NCI-H345 treated with DMSO at 0.1 percent for 48 hours (cell line): ENCODE results near the gene OSTF1.

Source experiments
- DNase-seq: peaks from one replicate; lab custom pipeline; 2025; ENCODE audit not compliant: unreplicated experiment; lab: John Stamatoyannopoulos, UW

OSTF1 gene

GRCh38 chr9:75084081-75084672 is 4.1 kb upstream of the OSTF1 start:
- DNase-seq: no peak

- no peak for DNase-seq
Measured at GRCh38 chr9:75085640-75086039, 2.7 kb upstream of the OSTF1 start.

DNA sequence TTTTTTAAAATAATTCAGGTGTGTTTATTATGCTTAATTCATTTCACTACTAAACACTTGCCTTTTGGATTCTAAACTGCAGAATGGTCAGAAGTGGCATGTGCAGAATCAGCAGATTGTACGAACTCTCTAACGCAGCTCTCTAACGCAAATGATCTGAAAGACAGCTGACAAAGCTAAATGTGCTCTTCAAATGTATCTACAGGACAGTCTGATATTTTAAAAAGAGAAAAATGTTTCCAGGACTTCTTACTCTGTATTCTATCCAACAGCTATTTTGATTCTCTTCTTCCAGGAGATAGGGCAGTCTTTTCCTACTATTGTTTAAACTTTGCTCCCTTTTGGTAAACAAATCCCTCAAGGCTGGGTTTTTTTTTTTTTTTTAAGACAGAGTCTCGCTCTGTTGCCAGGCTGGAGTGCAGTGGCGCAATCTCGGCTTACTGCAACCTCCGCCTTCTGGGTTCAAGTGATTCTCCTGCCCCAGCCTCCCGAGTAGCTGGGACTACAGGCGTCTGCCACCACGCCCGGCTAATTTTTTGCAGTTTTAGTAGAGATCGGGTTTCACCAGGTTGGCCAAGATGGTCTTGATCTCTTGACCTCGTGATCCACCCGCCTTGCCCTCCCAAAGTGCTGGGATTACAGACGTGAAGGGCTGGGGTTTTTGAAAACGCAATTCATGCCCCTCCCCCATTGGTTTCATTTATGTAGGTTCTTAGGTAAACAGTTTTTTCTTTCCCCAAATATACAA is 1.6 kb upstream of the OSTF1 start:
- no peak for DNase-seq

- DNase-seq: no peak
Measured at GRCh38 chr9:75087289-75087823, 958 bp upstream of the OSTF1 start.

DNA sequence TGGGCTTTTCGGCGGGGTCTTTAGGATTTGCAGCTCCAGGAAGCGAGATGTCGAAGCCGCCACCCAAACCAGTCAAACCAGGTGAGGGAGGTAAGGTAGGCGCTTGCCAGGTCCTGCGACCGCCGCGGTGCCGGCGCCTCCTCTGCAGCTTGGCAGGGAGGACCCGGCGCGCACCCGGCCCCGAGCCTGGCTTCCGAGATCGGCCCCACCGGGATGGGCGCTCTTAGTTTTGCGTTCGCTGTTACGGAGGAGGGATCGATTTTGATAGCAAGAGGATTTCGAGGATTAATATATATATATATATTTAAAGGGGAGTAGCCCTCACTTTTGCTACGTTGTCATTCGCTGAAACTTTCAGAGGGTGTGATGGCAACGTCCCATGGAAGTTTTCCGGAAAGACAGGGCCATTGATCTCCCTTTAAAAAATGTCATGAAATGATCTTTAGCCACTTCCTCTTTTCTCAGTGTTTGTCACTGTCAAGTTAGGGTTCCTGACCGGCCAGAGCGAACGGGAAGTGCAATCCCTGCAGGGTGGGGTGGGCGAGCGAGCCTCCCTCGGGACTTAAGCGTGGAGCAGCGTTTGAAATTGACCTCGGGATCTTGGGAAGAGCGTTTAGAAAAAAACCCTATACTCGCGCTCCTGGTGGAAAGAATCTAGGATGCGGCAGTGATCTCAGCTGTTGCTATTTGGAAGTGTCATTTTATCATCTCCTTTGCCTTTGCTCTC is 495 bp downstream of the OSTF1 start:
- peak; percentile 58 for DNase-seq

DNA sequence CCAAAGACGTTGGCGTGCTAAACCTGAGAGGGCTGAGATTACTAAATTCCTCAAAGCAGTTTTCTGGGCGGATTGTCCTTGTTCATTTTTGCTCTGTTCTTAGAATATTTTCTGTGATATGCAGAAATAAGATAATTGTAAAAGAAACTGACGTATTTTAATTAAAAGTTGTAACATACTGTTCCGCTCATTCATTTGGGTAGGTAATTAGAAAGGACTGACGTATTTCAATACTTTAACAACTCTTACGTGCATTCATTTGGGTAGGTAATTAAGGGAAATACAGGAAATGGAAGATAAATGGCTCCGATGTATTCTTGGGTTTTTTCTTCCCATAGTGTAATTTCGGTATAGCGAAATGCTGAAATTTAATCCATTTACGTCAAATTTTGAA is 1.1 kb downstream of the OSTF1 start:
- DNase-seq: no peak

DNA sequence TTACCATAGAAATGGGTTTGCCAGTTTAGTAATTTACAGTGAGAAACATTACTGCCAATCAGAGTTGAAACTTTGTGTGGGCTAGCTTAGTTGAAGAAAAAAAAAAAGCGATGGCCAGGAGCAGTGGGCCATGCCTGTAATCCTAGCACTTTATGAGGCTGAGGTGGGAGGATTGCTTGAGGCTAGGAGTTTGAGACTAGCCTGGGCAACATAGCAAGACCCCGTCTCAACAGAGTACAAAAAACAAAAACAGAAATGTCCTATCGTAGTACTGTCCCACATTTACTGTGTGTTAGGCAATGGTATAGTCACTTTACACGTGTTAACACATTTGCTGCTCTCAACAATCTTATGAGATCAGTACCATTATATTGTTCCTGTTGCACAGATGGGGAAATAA is 2.3 kb downstream of the OSTF1 start:
- no peak for DNase-seq

GRCh38 chr9:75092766-75093165 is 4.5 kb downstream of the OSTF1 start:
- DNase-seq: no peak

DNA sequence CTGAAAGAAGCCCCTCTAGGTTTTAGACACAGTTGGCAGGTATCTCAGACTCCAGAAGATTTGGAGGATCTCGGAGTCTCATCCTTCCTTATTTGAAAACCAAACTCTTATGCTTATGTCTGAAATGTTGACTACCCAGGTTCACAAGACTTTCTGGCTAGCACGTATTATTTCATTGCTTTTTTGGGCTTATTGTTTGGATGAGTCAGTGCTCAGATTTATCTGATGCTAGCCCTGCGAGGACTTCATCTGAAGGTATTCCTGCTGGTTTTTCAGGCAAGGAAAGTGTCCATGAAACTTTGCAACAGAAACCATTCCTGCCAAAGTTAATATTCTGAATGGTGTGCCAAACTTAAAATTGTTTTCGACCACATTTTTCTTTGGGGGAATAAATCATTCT is 8.5 kb downstream of the OSTF1 start:
- DNase-seq: no peak

- no peak for DNase-seq
Measured at GRCh38 chr9:75101004-75101588, 12.8 kb downstream of the OSTF1 start.

DNA sequence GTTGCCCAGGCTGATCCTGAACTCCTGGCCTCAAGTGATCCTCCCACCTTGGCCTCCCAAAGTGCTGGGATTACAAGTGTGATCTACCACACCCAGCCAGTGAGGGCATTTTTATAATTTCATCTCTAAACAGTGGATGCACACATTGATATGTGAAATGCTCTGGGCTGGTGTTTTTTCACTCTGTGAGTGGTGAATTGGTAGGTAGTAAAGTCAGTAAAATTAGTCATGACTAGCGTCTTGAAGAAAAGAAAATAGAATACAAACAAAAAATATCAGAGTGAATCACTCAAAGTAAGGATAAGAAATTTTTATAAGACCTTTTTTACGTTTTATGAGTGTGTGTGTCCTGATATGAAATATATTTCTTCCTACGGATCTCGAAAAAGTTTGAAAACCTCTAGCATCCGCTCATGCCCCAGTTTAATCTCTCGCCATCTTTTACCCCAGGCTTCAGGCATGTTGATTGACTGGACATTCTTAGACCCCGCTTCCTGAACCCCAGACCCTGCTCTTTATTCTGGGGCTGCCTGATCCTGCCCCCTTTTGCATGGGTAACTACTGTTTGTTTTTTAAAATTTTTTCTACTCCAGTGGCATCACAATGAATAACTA is 14.0 kb downstream of the OSTF1 start:
- DNase-seq: no peak

GRCh38 chr9:75104607-75105006 is 16.3 kb downstream of the OSTF1 start:
- DNase-seq: no peak

DNA sequence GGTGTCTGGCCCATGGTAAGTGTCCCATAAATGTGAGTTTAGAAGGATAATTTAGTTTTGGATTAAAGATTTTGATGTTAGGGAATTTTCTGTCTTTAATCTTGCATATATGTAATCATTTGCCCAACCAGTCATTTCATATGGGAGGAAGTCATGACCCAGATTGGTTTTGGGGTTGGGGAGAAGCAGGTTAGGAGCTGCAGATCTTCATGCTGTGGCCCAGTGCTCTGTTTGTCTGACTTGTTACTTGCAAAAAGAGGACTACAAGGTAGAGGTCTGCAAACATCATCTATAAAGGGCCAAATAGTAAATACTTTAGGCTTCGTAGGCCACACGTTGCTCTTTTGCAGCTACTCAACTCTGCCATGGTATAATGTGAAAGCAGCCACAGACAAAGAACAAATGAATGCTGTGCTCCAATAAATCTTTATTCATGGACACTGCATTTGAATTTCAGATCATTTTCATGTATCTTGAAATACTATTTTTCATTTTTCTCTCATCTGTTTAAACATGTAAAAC is 16.8 kb downstream of the OSTF1 start:
- no peak for DNase-seq

DNA sequence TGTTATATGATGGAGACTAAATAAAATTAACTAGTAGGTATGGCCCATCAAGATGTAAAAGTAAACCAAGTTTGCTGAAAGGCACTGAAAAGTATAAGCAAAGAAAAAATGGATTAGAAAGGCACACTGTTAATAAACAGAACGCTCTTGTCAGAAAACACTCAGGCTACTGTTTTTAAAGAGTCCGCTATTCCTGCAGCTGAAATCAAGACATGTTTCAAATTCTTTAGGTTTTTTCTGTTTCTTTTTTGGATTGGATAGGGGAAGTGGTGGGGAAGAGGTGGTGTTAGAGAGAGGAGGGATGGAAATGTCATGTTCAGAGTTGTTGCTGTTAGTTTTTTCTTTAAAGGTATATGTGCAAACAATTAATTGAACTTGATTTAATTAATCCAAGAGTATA is 17.5 kb downstream of the OSTF1 start:
- DNase-seq: no peak

- no peak for DNase-seq
Measured at GRCh38 chr9:75106857-75107256, 18.5 kb downstream of the OSTF1 start.

DNA sequence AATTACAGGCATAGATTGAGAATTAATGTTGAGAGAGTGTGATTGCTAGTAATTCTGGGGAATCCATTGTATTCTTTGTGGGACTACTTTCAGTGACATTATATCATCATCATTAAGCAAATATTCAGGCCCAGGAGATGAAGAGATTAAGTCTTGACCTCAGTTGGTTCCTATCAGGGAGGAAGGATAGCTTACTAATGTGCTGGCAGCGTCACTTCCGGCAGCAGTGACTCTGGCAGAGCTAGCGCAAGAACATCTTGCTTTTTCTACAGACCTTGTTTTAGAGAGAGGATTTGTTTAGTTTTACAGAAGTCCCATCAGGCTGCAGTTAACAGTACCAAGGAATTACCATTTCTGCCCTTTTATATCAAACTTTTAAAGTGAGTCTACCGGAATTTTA is 20.3 kb downstream of the OSTF1 start:
- no peak for DNase-seq

DNA sequence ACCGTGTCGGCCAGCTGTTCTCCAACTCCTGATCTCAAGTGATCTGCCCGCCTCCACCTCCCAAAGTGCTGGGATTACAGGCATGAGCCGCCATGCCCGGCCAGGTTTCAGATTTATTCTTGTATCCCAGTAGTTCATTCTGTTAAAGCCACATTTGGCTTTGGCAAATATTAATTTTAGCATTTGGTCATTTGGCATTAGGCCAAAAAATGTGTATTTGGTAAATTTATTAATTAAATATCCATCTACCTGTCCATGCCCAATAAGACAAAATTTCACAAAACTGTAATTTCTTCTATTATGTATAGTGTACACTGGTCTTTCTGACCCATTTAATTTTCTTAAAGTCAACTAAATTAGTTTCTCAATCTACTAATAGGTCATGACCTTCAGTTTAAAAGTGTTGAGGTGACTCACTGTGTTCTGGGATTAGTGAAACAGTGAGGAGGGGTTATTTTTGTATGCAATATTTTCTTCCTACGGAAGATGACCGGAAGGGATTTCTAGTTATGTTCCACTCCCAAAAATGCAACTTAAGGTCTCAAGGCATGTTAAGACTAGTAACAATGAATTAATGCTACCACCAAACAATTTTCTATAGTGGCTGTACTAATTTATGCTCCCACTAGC is 21.0 kb downstream of the OSTF1 start:
- DNase-seq: no peak

- DNase-seq: no peak
Measured at GRCh38 chr9:75111019-75111622, 22.8 kb downstream of the OSTF1 start.

GRCh38 chr9:75112789-75113188 is 24.5 kb downstream of the OSTF1 start:
- DNase-seq: no peak

DNA sequence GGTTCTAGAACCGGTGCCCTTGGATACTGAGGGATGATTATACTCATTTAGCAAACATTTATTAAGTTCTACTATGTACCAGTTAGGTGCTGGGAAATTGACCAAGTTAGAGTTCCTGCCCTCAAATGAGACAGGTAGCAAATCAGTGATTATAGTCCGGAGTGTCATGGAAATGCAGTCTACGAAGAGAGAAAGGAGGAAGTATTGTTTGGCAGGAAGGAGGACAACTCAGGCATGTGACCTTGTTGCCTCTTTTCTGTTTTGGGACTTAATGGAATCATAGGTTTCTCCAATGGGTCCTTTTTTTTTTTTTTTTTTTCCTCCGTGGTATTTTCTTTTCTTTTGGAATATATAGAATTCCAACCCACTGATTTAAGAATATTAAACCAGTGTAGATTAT is 28.0 kb downstream of the OSTF1 start:
- DNase-seq: no peak
